Type B pancreatic cell (in vitro differentiated cells): ENCODE results near the gene FUT1. TPM values are rescaled to one million over a fixed set of nuclear protein-coding genes. Genes with fewer than 3 reads are reported as not detected.

Experiments used
- DNase-seq: peaks from one replicate; pipeline ENCODE4 v3.0.0; 2021; ENCODE audit warnings: mixed read lengths; ENCODE audit not compliant: unreplicated experiment; ENCODE audit errors: extremely low spot score
- H3K27ac Mint-ChIP-seq: 2 replicates; pipeline ENCODE4 v1.8.0; 2021; ENCODE audit warnings: mild to moderate bottlenecking, mixed read lengths
- H3K27me3 Mint-ChIP-seq: 2 replicates; pipeline ENCODE4 v1.8.0; 2021; ENCODE audit warnings: mixed read lengths
- H3K36me3 Mint-ChIP-seq: 2 replicates; pipeline ENCODE4 v1.8.0; 2021; ENCODE audit warnings: mixed read lengths
- H3K4me1 Mint-ChIP-seq: one replicate; pipeline ENCODE4 v1.8.0; 2021; ENCODE audit warnings: mixed read lengths; ENCODE audit not compliant: unreplicated experiment
- H3K4me3 Mint-ChIP-seq: 2 replicates; pipeline ENCODE4 v1.8.0; 2021; ENCODE audit warnings: mild to moderate bottlenecking, mixed read lengths
- H3K9me3 Mint-ChIP-seq: 2 replicates; pipeline ENCODE4 v1.8.0; 2021; ENCODE audit warnings: mixed read lengths
- CTCF ChIP-seq: fragments of 200-600 bp; sonication (generic); conservative IDR thresholded peaks from 2 replicates; pipeline ENCODE4 v1.5.0; 2021; ENCODE audit warnings: antibody characterized with exemption, mild to moderate bottlenecking
- total RNA-seq: library from RNA; stranded (reverse); gene quantifications from 2 replicates; pipeline ENCODE4 v1.2.1, GENCODE V29; 2021; ENCODE audit warnings: low replicate concordance

FUT1 gene
- total RNA-seq, 1 donor from 2014 or later: 15.0 TPM

GRCh38 chr19:48780631-48781391 lies 28.4 kb upstream of the FUT1 start:
- no peak for TF ChIP-seq CTCF
- H3K27ac Mint-ChIP-seq: peak overlapping the region; percentile 24

GRCh38 chr19:48779636-48780035 lies 27.2 kb upstream of the FUT1 start:
- no peak for DNase-seq
- H3K4me1 Mint-ChIP-seq: peaks cover 14% of the 10 kb centered on the region
- H3K4me3 Mint-ChIP-seq: no peak overlapping the region
- H3K36me3 Mint-ChIP-seq: no peaks in the 10 kb centered on the region
- no peak for TF ChIP-seq CTCF
- H3K9me3 Mint-ChIP-seq: no peaks in the 10 kb centered on the region
- H3K27me3 Mint-ChIP-seq: no peaks in the 10 kb centered on the region
- no peak overlapping the region for H3K27ac Mint-ChIP-seq

More at GRCh38 chr19:48780631-48781391, 28.4 kb upstream of the FUT1 start:
- no peaks in the 10 kb centered on the region for H3K27me3 Mint-ChIP-seq
- H3K4me3 Mint-ChIP-seq: peak overlapping the region; percentile 24
- no peaks in the 10 kb centered on the region for H3K9me3 Mint-ChIP-seq
- H3K36me3 Mint-ChIP-seq: no peaks in the 10 kb centered on the region
- DNase-seq: no peak
- peaks cover 14% of the 10 kb centered on the region for H3K4me1 Mint-ChIP-seq

GRCh38 chr19:48777720-48778119 lies 25.3 kb upstream of the FUT1 start:
- no peak for DNase-seq
- Mint-ChIP-seq H3K4me1 (peaks cover 15% of the 10 kb centered on the region), H3K27me3 (no peaks in the 10 kb centered on the region), H3K27ac (no peak overlapping the region), H3K36me3 (no peaks in the 10 kb centered on the region), H3K4me3 (no peak overlapping the region), H3K9me3 (no peaks in the 10 kb centered on the region)
- TF ChIP-seq CTCF: no peak

GRCh38 chr19:48777139-48777538 lies 24.7 kb upstream of the FUT1 start:
- H3K4me3 Mint-ChIP-seq: no peak overlapping the region
- peaks cover 15% of the 10 kb centered on the region for H3K4me1 Mint-ChIP-seq
- no peaks in the 10 kb centered on the region for H3K9me3 Mint-ChIP-seq
- no peaks in the 10 kb centered on the region for H3K36me3 Mint-ChIP-seq
- DNase-seq: no peak
- H3K27me3 Mint-ChIP-seq: no peaks in the 10 kb centered on the region
- TF ChIP-seq CTCF: no peak
- no peak overlapping the region for H3K27ac Mint-ChIP-seq

GRCh38 chr19:48772503-48772953 lies 20.1 kb upstream of the FUT1 start:
- no peak for TF ChIP-seq CTCF
- H3K27ac Mint-ChIP-seq: no peak overlapping the region

More at GRCh38 chr19:48772503-48772953, 20.1 kb upstream of the FUT1 start:
- Mint-ChIP-seq H3K36me3 (no peaks in the 10 kb centered on the region), H3K9me3 (no peaks in the 10 kb centered on the region), H3K27me3 (peaks cover 7% of the 10 kb centered on the region), H3K4me1 (peaks cover 8% of the 10 kb centered on the region), H3K4me3 (no peak overlapping the region)
- DNase-seq: no peak
